Esophagus squamous epithelium (tissue), 5 donors: Measurements from ENCODE around the gene RAB27B. TPM values are rescaled to one million over a fixed set of nuclear protein-coding genes. Genes with fewer than 3 reads are reported as not detected.

ENCODE experiments used
- DNase-seq: peaks from one replicate; lab custom pipeline; 2025; lab: John Stamatoyannopoulos, UW
- H3K27ac ChIP-seq, 4 donors: fragments of 200-600 bp; sonication (generic); one replicate each; pipeline ENCODE4 v1.5.1; 2016 to 2019; ENCODE audit warnings: mild to moderate bottlenecking in 1 of 4
- H3K27me3 ChIP-seq, 4 donors: fragments of 200-600 bp; sonication (generic); 1 replicate in 3 of 4; 2 replicates in 1 of 4; pipeline versions ENCODE4 v1.5.1 to v1.6.0; 2017 to 2021; ENCODE audit warnings: antibody characterized with exemption in 1 of 4
- H3K36me3 ChIP-seq, 3 donors: fragments of 200-600 bp; sonication (generic); one replicate each; pipeline ENCODE4 v1.5.1; 2016 to 2019
- H3K4me1 ChIP-seq, 3 donors: fragments of 200-600 bp; sonication (generic); one replicate each; pipeline ENCODE4 v1.5.1; 2017 to 2019
- H3K4me3 ChIP-seq, 4 donors: fragments of 200-600 bp; sonication (generic); 1 replicate in 3 of 4; 2 replicates in 1 of 4; pipeline ENCODE4 v1.5.1; 2016 to 2019; ENCODE audit warnings: mild to moderate bottlenecking in 2 of 4, moderate library complexity in 1 of 4
- H3K9me3 ChIP-seq, 3 donors: fragments of 200-600 bp; sonication (generic); one replicate each; pipeline ENCODE4 v1.5.1; 2016 to 2019
- CTCF ChIP-seq, 6 experiments: fragments of 450-650 bp in 4 of 6; fragments of 200-600 bp in 2 of 6; sonication (generic) in 2 of 6; IDR thresholded peaks; one replicate each; pipeline ENCODE4 v1.5.1; 2016 to 2019; ENCODE audit warnings: antibody characterized with exemption in 6 of 6, mild to moderate bottlenecking in 4 of 6, moderate library complexity in 4 of 6
- POLR2A ChIP-seq, 4 donors: fragments of 450-650 bp; IDR thresholded peaks; one replicate each; pipeline ENCODE4 v1.6.1; 2017; ENCODE audit warnings: antibody characterized with exemption in 4 of 4, mild to moderate bottlenecking in 4 of 4, moderate library complexity in 3 of 4
- WGBS, 2 donors: methylation state at CpG; one replicate each; pipeline ENCODE4 v1.1.5; 2018; 5-methylcytosine and 5-hydroxymethylcytosine counted together
- intact Hi-C: fragments of 100-400 bp; cut with DNase I; formaldehyde crosslinking; loops from one replicate; pipeline ENCODE4 v1.15.0; 2022
- total RNA-seq, 4 donors: library from RNA; depleted of rRNA; stranded (reverse); fragments of >200 nt; gene quantifications; one replicate each; pipeline ENCODE4 v1.1.0, GENCODE V29; 2016
- donor health status: DM: yes; HTN: yes; CAD: no.

RAB27B gene
- total RNA-seq, 4 donors from 2014 or later = 17.5 to 35.9 (median 32.1) TPM

GRCh38 chr18:54787121-54787520 is 41.2 kb upstream of the RAB27B start:
- DNase-seq = no peak
- Histone ChIP-seq H3K9me3 (no peaks in the 10 kb centered on the region), H3K36me3 (no peaks in the 10 kb centered on the region), H3K27me3 (no peaks in the 10 kb centered on the region), H3K4me3 (no peak overlapping the region), H3K27ac (no peak overlapping the region), H3K4me1 (no peaks in the 10 kb centered on the region)
- intact Hi-C loops = no loop called here
- TF ChIP-seq POLR2A (IDR thresholded peaks at IDR 0.05) (no peak), CTCF (IDR thresholded peaks at IDR 0.05) (no peak)
- WGBS, 2 donors = 45 to 72% methylated on average over 4 to 5 of the region's 5 CpGs

- no peaks in the 10 kb centered on the region for H3K36me3 ChIP-seq
- no peak overlapping the region for H3K27ac ChIP-seq
- DNase-seq = no peak
- TF ChIP-seq POLR2A (IDR thresholded peaks at IDR 0.05) (no peak), CTCF (IDR thresholded peaks at IDR 0.05) (no peak)
- intact Hi-C loops = no loop called here
- H3K27me3 ChIP-seq = no peaks in the 10 kb centered on the region
- no peaks in the 10 kb centered on the region for H3K9me3 ChIP-seq
- H3K4me3 ChIP-seq = no peak overlapping the region
- no peaks in the 10 kb centered on the region for H3K4me1 ChIP-seq
These were observed 40.7 kb upstream of the RAB27B start for GRCh38 chr18:54787616-54788015.

DNA sequence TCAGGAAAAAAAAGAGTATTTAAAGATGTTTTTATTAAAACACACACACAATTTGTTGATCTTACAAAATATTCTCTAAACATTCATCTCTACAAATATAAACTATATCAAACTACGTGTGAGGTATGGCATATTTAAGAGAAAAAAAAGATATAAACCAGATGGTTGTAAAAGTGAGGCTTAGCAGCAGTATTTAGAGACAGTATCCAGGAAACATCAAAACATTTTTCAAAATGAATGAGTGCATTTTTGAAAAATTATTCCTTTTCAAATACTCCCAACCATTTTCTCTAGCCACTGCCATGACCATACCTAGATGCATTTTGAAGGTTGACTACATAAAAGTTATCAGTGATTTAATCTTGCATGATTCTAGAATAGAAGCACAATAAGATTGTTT is 38.2 kb upstream of the RAB27B start:
- Histone ChIP-seq H3K27me3 (no peaks in the 10 kb centered on the region), H3K4me3 (no peak overlapping the region), H3K4me1 (no peaks in the 10 kb centered on the region), H3K9me3 (no peaks in the 10 kb centered on the region), H3K36me3 (no peaks in the 10 kb centered on the region), H3K27ac (no peak overlapping the region)
- WGBS, 2 donors = 48 to 71% methylated on average over 1 of the region's 1 CpG
- DNase-seq = no peak
- intact Hi-C loops = no loop called here
- no peak for TF ChIP-seq CTCF (IDR thresholded peaks at IDR 0.05)
- TF ChIP-seq POLR2A (IDR thresholded peaks at IDR 0.05) = no peak

DNA sequence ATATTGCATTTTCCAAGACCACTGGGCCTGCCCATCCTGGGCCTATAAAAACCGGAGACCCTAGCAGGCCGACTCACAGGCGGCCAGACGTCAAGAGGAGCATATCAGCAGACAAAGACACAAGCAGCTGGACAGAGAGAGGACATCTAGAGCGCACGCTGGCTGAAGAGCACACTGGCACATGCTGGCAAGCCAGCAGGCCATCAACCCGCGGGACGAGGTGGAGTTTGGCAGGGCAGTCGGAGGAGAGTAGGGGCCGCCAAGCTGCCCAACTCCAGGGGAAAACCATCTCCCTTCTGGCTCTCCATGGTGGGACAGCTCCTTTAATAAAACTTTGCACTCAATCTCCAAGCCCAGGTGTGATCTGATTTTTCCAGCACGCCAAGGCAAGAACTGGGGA is 36.6 kb upstream of the RAB27B start:
- no peak for TF ChIP-seq POLR2A (IDR thresholded peaks at IDR 0.05)
- Histone ChIP-seq H3K36me3 (no peaks in the 10 kb centered on the region), H3K9me3 (no peaks in the 10 kb centered on the region), H3K4me3 (no peak overlapping the region), H3K4me1 (no peaks in the 10 kb centered on the region), H3K27me3 (no peaks in the 10 kb centered on the region), H3K27ac (no peak overlapping the region)
- DNase-seq = no peak
- WGBS, 2 donors = 84 to 93% methylated on average over 10 to 11 of the region's 12 CpGs
- intact Hi-C loops = no loop called here

GRCh38 chr18:54792079-54792478 is 36.2 kb upstream of the RAB27B start:
- Histone ChIP-seq H3K9me3 (no peaks in the 10 kb centered on the region), H3K4me3 (no peak overlapping the region), H3K4me1 (no peaks in the 10 kb centered on the region), H3K27me3 (no peaks in the 10 kb centered on the region), H3K36me3 (no peaks in the 10 kb centered on the region), H3K27ac (no peak overlapping the region)
- DNase-seq = no peak
- 85 to 100% methylated on average over 1 to 5 of the region's 9 CpGs for WGBS, 2 donors
- TF ChIP-seq CTCF (IDR thresholded peaks at IDR 0.05) (no peak), POLR2A (IDR thresholded peaks at IDR 0.05) (no peak)
- intact Hi-C loops = no loop called here

- Histone ChIP-seq H3K27me3 (no peaks in the 10 kb centered on the region), H3K9me3 (no peaks in the 10 kb centered on the region), H3K4me3 (no peak overlapping the region), H3K36me3 (no peaks in the 10 kb centered on the region), H3K4me1 (no peaks in the 10 kb centered on the region), H3K27ac (no peak overlapping the region)
- intact Hi-C loops = no loop called here
- DNase-seq = no peak
- TF ChIP-seq CTCF (IDR thresholded peaks at IDR 0.05) (no peak), POLR2A (IDR thresholded peaks at IDR 0.05) (no peak)
- 78% methylated on average over 1 of the region's 1 CpG; no CpG with 5 or more reads in 1 of the 2 donors for WGBS, 2 donors
These were observed 33.5 kb upstream of the RAB27B start for GRCh38 chr18:54794823-54795222.
